RWPE1 (cell line): ENCODE data around the gene GPR176.

ENCODE experiments used
- CTCF ChIA-PET: fragments of 350-600 bp; sonication (Branson Sonifier 250); formaldehyde crosslinking; extraction: SDS; loops from one replicate; lab custom pipeline; 2021; lab: Yijun Ruan, JAX
- POLR2A ChIA-PET: fragments of 400-600 bp; formaldehyde crosslinking; extraction: SDS; loops from one replicate; lab custom pipeline; 2020; ENCODE audit warnings: antibody characterized with exemption; ENCODE audit not compliant: low non-redundant PET; lab: Yijun Ruan, JAX
- DNase-seq: peaks from one replicate; pipeline ENCODE4 v3.0.0; 2012; ENCODE audit warnings: low spot score
- H3K27ac ChIP-seq: fragments of 450-650 bp; 2 replicates; pipeline ENCODE4 v1.5.1; 2017
- CTCF ChIP-seq: fragments of 450-650 bp; conservative IDR thresholded peaks from 2 replicates; pipeline ENCODE4 v1.5.1; 2017; ENCODE audit warnings: low read depth, mild to moderate bottlenecking

Gene GPR176

DNA sequence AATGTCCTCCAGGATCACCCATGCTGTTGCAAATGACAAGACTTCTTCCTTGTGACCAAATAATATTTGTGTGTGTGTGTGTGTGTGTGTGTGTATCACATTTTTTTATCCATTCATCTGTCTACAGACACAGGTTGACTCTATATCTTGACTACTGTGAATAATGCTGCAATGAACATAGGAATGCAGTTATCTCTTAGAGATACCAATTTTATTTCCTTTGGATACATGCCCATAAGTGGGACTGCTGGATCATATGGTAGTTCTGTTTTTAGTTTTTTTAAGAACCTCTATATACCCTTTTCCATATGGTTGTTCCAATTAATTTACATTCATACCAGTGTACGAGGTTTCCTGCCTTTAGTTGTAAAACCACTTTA, 41.7 kb downstream of the GPR176 start:
- no peak for DNase-seq
- H3K27ac ChIP-seq = no peak overlapping the region
- ChIA-PET CTCF (no interaction called here), POLR2A (no interaction called here)
- TF ChIP-seq CTCF = no peak

- POLR2A ChIA-PET = no interaction called here
Measured at GRCh38 chr15:39874890-39875549, 45.0 kb downstream of the GPR176 start.

DNA sequence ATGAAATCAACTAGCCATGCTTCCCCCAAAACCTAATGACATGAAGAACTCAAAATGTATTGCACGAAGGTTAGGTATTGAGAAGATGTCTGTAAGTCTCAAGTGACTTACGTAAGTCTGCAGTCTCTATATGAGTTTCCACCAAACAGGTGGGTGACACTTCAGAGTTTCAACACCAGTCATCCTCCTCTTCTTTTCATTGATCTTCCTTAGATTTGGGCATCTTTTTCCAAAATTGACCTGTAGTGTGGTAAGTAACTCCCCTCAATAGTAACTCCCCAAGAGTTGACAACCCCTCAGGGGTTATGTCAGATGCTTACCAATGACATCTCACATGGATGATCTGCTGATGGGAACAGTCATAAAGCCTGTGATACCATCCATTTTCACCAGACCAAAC, 46.1 kb downstream of the GPR176 start:
- no peak overlapping the region for H3K27ac ChIP-seq
- TF ChIP-seq CTCF = no peak
- ChIA-PET POLR2A (no interaction called here), CTCF (interaction anchor here (0.6 kb wide), 1 partner anchor 103 kb away, joined by 3 read pairs; no protein-coding TSS in a partner anchor)
- no peak for DNase-seq

More at GRCh38 chr15:39874890-39875549, 45.0 kb downstream of the GPR176 start:
- TF ChIP-seq CTCF = peak; percentile 40; the same call in 1 of the 2 replicates
- H3K27ac ChIP-seq = no peak overlapping the region
- DNase-seq = peak; percentile 39
- CTCF ChIA-PET = interaction anchor here (0.6 to 1.7 kb wide), 7 partner anchors 11 to 230 kb away, joined by 3 to 7 read pairs (median 3); no protein-coding TSS in a partner anchor

GRCh38 chr15:39870537-39870936, 49.5 kb downstream of the GPR176 start:
- no peak for TF ChIP-seq CTCF
- ChIA-PET CTCF (no interaction called here), POLR2A (no interaction called here)
- DNase-seq = no peak
- H3K27ac ChIP-seq = no peak overlapping the region

DNA sequence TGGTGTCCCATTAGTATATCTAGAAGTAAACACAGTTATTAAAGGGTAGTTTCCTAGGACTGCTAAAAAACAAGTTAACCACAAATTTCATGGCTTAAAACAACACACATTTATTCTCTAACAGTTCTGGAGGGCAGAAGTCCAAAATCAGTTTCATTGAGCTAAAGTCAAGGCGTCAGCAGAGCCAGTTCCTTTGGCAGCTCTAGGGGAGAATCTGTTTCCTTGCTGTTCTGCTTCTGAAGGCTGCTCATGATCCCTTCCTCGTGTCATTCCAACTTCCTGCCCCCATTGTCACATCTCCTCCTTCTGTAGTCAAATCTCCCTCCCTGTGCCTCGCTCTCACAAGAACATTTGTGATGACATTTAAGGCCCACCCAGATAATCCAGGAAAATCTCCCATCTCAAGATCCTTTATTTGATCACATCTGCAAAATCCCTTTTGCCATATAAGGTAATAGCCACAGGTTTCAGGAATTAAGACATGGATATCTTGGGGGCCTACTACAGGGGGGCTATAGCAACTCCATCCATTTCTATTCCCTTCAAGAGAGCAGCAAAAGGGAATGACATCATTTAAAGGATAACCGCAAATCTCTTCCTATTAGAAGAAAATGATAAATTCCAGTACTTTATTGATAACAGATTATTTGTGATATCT, 50.1 kb downstream of the GPR176 start:
- ChIA-PET CTCF (no interaction called here), POLR2A (interaction anchor here (0.6 kb wide), 1 partner anchor 123 kb away, joined by 4 read pairs; no protein-coding TSS in a partner anchor)
- no peak for TF ChIP-seq CTCF
- no peak for DNase-seq
- no peak overlapping the region for H3K27ac ChIP-seq

GRCh38 chr15:39869254-39869653, 50.8 kb downstream of the GPR176 start:
- no peak for DNase-seq
- no peak for TF ChIP-seq CTCF
- ChIA-PET CTCF (interaction anchor here (0.6 to 0.7 kb wide), 2 partner anchors 55 to 208 kb away, joined by 3 to 4 read pairs; no protein-coding TSS in a partner anchor), POLR2A (no interaction called here)
- no peak overlapping the region for H3K27ac ChIP-seq
